NCI-H2227 treated with DMSO at 0.1 percent for 48 hours (cell line): ENCODE measurements around the gene RIN2.

Experiments
- DNase-seq: peaks from one replicate; lab custom pipeline; 2025; lab: John Stamatoyannopoulos, UW

RIN2 gene

DNA sequence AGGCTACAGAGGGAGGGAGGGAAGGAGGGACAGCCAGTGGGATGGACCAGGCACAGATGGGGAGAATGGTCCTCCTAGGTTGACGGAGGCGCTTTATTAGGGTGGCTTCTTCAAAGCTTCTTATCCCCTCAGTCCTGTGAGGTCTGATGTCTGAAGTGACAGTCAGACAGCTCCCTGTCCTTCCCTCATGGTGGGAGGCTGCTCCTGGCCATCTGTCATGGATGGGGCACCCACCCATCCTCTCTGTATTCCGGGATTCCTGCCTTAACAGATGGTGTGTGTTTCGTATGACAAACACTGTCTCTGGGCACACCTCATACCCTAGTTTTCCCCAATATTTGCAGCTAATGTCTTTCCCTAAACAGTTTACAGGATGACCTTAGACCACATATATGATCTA, 7.9 kb downstream of the RIN2 start:
- DNase-seq, result no peak

DNA sequence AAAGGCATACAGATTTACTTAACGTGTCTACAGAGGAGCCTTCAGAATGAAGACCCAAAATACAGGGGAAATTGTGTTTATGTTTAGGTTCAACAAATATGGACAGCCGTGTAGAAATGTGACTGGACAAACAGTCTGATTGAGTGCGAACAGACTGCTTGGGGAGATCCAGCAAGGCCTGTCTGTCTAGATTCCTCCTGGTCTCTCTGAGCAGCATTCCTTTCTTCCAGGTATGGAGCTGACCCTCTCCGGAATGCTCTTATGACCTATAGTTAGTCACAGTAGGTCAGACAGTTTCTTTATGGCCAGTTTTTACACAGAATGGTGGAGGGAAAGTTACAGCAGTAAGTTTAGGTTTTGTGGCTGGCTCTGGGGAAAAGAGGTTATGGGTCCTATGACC, 9.0 kb downstream of the RIN2 start:
- no peak for DNase-seq

DNA sequence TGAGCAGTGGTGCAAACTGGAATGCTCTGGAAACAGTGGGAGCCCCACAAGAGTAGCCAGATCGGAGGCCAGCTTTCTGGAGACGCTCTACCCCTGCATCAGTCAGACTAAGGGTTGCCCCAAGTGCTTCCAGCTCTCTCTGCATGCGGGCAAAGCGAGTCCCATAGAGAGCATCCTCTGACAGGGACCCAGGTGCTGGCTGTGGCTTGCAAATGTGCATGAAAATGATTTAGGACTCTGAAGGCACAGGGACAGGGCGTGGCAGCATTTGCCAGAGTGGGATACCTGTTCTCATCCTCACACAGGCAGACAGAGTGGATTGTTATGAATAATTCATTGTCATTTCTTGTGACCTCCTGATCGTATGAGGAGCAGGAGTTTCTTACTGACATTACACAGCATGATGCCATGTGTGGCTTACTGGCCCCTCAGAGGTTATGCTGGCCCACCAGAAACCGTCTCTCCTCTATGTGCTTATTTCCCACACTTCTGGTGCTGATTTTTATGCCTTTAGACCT, 10.3 kb downstream of the RIN2 start:
- DNase-seq, result no peak

DNA sequence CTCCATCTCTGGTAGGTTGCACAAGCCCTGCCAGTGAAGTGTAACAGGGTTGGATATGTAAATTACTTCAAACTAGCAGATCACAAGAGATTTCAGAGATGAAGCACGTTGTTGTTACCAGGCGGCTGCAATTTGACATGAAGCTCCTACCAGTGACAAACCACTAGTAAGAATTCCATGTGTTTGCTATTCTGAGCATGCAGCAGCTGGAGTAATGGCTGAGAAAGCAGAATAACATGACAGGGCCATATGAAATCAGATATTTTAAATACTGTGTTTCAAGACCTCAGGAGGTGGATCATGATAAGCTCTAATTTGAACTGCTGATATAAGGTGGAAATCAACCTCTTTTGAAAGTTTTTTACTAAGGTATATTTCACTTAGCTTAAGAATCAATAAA, 11.4 kb downstream of the RIN2 start:
- DNase-seq, result no peak

DNA sequence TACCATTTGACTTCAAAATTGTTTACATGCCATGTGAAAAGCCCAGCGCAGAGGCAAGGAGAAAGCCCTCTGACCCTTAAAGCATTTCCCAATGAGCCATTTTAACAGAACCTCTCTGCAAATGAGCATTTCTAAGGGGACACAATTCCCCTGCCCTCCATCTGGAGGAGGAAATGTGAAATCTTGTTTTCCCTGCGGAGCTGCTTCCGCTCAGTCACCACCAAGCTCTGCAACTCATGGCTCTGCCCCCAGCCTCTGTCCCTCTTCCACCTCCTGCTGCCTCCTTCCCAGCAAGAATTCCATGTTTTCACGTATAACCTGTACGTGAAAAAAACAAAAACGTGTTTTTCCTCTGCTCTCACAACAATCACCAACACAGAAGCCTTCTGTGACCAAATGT, 12.3 kb downstream of the RIN2 start:
- no peak for DNase-seq

DNA sequence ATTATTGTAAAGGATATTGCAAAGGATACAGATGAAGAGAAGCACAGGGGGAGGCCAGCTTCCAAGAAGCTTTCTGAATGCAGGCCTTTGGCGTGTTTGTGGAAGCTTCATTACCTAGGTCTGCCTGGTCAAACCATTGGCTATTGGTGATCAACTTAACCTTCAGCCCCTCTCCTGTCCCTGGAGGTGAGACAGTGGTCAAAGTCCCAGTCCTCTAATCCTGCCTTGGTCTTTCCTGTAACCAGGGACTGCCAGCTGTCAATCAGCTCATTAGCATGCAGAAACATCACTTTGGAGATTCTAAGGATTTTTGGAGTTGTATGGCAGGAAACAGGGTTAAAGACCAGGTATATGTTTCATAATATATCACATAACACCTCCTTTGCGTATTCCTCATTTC, 13.0 kb downstream of the RIN2 start:
- no peak for DNase-seq

DNA sequence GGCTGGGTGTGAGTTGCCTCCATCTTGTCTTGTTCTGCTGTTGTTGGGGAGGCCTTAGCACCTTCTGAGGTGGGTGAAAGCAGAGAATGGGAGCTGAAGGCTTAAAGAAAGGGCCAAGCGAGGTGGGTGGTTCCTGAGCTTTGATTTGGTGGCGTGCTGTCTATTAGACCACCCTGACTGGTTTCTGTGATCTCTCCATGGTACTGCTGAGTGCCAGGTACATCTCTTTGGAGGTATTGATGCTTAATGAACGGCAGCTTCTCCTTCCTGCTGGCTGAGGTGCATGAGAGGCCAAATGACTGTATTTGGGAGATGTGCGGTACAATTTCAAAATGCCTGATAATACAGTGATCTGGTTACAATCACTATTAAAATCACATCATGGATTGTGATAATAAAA, 15.4 kb downstream of the RIN2 start:
- DNase-seq, result no peak

DNA sequence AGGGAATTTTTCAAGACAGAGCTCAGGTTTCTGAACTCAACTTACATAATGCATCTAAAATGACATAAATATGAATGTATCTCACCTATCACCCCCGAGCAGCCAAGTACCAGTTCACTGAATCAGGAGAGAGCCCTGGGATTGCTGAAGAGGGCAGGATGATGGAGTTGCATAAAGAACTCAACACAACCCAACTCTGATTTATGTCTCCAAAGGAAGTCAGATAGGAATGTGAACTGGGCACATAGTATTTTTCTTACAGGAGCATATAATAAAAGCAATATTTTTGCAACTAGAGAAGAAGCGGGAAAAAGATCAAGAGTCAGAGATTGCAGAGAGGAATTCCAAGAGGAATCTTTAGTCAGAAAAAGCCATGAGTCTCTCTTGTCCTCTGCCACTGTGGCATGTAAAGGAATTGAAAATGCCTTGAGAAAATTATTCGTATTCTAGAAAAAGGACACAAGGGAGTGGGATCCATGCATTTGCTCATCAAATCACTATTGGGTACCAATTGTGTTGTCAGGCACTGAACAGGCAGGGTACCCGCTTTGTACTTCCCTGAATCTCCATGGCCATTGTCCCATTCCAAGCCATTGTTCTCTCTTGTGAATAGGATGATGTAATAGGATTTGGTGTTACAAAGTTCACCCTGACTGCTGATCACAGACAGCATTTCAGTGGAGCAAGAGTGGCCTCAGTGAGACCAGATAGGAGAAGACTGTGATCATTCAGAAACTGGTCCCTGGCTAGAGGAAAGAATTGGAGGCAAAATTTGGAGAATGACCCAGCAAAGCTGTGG, 16.3 kb downstream of the RIN2 start:
- no peak for DNase-seq

DNA sequence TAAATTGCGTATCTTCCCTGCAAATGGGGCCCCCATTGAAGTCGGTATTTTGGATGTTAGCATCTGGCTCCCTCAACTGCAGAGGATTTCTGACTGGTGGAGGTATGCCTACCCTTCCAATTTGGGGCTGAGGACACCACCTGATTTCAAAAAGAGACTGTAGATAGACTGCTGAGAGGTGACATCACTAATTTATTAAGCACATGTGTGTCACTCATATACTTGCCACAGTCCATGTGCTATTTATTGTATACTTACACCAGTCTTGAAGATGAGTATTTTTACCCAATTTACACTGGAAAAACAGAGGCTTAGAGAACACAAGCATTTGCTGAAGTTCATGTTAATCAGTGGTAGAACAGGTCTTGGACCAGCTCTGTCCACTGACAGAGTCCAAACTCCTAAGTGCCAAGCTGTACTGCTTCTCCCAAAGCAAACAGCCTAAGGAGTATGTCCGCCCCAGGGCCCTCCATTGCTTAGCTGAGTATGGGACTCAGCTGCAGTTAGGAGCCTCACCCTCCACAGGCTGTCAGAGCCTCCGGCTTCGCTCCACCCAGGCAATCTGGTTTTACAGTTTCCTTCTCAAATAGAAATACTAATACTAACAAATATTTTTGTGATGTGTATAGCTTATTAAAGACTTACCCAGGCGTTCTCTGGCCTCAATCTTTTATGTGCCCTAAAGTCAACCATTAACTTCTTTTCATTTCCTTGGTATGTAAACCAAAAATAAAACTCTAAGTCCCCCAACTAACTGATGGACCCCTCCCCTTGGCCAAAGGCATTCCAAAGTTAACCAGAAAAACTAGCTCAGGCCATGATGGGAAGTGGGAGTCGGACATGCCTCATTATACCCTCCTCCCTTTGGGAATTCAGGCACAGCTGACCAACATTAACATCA, 17.5 kb downstream of the RIN2 start:
- DNase-seq, result no peak

DNA sequence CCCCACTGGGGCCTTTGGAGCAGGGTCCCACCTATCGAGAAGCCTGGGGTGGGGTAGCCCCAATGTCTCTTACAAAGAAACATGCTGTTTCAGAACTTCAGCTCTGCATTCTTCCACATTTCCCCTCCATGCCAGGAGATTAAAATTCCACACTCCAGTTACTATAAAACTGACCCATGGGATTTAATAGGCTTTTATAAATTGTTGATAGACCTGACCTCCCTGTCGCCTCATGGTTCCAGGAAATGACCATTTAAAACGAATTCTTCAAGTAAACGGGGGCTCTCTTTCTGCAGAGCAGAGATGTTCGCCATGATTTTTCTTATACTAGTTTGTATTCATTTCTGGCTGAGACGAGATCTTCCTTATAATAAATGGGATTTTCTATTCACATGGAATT, 19.3 kb downstream of the RIN2 start:
- no peak for DNase-seq

DNA sequence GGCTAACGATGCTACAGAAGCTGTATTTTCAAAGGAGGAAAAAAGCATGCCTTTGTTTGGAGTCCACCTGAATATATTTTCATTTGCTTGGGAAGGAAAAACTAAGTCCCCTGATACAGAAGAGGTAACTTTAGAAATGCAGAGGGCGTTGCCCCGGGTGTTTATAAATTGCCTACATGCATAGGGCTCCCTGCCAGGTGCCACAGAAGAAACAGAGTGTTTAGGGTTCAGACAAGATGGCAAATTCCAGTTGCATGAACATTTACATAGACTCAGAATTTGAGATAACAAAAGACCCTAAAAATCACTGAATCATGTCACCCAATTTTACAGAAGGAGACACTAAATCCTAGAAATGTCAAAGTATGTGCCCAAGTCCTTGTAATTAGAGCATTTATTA, 19.9 kb downstream of the RIN2 start:
- no peak for DNase-seq

DNA sequence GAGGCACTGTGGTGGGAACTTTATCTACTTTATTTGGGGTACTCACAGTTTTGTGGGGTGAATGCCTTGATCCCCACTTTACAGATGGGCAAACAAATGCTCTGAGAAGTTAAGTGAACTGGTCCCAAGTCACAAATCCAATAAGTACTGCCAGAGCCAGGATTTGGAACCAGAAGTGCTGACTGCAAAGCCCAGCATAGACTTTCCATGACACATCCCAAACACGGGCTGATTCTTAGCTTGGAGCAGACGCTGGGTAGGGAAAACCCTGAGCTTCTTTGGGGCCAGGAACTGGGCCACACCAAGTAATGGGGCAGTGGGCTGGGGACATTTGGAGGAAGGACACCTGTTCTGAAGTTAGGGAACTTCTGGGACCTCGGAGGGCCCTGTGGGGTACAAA, 20.3 kb downstream of the RIN2 start:
- no peak for DNase-seq

DNA sequence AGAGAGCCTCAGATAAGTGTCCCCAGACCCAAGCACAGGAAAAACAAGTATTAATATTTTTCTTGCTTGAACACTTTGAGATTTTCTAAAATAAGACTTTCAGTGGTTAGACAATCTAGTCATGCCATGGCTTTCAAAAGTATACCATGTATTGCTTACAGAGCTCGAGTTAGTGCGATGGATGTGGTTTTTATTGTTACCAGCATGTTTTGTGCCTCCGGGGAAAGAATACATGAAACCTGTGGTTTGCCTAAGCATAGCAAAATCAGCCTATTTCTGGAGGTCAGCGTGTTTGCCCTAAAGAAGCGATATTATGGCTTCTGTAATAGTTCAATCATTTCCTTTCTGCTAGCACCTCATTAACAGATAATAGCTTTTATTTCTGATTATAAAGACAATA, 21.6 kb downstream of the RIN2 start:
- DNase-seq, result no peak

DNA sequence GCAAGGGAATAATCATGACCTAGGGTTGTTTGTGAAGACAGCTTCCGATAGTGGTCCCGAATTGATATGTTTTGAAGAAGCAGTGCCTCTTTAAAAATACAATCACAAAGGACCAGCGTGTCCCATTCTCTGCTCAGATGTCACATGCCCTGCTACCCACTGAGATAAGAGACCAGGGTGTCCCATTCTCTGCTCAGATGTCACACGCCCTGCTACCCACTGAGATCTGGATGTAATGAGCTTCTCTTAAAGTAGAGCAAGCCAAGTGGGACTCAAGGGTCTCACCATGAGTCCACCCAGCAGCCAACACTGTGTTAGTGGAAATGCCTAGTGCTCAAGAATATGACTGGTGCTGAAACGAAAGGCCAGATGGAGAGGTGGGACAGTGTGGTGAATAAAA, 22.2 kb downstream of the RIN2 start:
- DNase-seq, result no peak

DNA sequence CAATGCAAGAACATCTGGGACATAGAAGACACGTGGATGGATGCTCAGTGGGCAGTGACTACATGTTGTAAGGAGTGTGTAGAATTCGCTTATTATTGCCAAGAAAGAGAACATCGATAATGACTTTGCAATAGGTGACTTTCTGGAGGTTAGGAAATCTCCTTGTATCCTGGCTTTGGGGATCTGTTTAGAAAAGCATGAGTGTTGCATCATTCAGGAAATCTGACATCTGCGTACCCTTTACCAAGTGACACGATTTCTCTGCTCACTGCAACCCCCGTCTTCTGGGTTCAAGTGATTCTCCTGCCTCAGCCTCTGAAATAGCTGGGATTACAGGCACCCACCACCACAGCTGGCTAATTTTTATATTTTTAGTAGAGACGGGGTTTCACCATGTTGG, 23.2 kb downstream of the RIN2 start:
- DNase-seq, result no peak

DNA sequence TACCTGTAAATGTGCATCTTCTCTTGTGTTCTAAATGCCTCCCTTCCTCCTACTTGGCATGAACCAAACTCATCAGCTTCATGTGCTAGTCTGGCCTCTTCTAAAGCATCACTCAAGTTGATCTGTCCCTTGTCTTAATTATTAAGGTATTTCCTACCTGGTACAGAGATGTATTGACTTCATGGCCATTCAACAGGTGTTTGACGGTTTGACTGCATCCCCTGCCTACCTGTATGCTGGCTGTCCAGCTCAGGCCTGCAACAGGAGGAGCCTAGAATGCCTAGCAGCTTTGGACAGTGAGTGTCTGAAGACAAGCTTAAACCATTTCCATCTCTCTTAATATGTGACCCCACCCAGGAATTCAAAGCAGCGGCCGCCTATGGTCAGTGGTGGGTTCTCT, 24.6 kb downstream of the RIN2 start:
- no peak for DNase-seq

DNA sequence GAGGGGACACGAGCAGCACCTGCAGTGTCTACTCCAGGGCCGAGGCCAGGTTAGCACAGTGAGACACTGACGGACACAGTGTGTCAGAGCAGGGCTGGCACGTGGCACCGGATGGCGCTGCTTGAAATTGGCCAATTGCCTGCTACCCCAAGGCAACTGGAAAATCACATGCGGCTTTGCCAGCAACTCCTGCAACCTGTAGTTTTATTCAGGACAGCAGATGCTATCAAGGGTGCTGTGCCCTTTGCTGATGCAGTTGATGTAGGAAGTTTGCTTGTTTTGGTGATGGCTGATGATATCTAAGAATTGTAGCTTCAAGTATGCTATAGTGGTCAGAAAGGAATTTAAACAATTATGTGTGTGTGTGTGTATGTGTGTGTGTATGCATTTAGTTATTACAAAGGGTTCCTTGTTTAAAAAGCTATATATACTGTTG, 25.9 kb downstream of the RIN2 start:
- no peak for DNase-seq

DNA sequence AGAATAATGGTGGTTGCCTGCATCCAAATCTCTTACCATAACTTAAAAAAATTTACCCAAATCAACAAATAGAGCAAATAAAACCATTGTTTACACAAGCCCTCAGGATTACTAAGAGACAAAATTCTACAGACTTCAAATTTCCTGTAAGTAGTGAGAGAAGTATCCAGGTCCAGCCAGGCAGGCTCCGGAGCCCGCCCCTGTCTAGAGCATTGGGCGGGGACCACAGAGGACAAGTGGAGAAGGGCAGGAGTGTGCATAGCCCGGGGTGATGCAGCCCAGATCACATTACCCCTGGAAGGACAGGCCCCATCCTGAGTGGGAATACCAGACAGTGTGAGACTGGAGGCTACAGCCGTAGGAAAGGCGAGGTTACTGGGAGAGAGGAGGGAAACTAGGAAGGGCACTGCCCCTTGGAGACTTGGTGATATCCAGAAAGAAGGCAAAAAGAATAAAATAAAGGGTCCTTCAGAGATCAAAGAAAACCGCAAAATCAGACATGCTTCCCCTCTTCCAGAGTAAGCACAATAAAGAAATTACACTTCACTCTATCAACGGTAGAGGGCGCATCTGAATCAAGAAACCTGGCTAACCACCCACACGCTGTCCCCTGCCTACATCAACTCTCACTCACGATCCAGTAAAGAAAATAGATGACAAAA, 26.6 kb downstream of the RIN2 start:
- peak; percentile 86 for DNase-seq

DNA sequence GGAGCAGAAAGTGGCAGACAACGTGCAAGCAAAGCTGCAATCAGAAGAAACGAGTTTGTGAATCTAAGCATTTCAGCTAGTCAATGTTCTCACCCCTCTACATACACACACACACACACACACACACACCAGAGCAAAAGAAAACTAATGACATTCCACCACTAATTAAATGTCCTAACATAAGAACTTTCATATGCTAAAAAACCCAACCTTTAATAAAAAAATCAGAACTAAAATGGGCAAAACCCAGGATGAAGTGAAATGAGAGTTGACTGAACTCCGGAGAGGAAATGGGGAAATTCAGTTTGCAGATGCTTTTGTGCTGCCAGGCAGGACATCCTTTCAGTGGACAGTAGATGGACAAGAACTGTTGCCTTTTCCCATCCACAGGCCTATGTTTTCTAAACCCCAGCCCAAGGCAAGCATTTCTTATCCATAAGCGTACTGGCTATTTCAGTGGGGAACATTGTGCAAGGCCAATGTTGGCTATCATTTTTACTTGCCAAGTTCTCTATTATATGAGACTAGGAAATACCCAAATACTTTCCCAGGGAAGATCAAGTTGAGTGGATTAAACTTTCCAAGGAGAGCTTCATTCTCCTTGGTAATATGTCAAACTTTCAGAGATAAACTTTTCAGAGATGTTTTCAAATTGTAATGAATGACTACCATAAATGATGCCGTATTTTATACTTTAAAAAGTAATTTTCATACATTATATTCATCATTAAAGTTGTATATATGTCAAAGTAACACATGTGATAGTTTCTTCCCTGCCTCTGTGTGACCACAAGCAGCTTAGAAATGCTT, 27.3 kb downstream of the RIN2 start:
- no peak for DNase-seq

DNA sequence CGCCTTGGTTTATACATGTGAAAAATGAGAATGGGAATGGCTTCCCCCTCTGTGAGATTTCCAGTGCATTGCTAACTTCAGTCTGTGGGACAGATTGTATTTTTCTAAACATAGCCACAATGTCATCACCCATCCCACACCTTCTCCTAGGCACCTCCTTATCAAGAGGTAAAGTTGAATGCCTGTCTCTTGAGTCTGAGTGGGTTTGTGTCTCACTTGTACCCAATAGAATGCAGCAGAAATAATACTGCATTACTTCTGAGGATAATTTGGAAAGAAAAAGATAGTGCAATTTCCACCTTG, 27.9 kb downstream of the RIN2 start:
- DNase-seq, result no peak

DNA sequence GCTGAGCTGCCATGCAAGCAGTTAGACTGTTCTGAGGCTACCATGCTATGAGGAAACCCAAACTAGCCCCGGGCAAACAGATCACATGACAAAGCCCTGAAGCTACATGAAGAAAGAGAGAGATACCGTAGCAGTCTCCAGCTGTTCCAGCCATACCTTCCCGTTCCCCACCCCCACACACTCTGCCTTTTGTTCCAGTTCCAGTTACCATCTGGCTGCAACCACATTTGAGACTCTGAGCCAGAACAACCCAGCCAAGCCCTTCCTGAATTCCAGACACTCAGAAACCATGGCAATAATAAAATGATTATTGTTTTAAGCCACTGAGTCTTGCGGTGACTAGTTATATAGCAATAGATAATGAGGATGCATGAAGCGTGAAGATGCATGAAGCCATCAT, 28.3 kb downstream of the RIN2 start:
- no peak for DNase-seq

DNA sequence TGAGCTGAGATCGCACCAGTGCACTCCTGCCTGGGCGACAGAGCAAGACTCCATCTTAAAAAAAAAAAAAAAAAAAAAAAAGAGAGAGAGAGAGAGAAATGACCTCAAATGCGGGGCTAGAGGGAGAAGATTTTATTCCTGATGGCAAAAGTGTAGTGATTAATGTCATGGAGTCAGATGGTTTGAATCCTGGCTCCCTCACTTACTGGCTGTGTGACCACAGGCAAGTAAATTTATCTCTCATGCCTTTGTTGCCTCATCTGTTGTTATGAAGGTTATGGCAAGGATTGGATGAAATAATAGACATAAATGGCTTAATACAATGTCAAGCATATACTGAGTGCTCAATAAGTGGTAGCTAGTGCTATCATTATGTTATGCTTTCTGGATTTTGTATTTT, 29.3 kb downstream of the RIN2 start:
- DNase-seq, result no peak
